ENCODE results near the gene SNX13. TPM values are rescaled to one million over a fixed set of nuclear protein-coding genes. Genes with fewer than 3 reads are reported as not detected.

SNX13 gene
- total and polyA plus RNA-seq, 2 of the 4 experiments (the other 2 are of a cell fraction), result 9.0 to 24.9 TPM

GRCh38 chr7:17848516-17848915 is 91.8 kb downstream of the SNX13 start (continued):
- TF ChIP-seq USF2 (IDR thresholded peaks at IDR 0.05; ENCODE audit: low read depth, low read length), result no peak

DNA sequence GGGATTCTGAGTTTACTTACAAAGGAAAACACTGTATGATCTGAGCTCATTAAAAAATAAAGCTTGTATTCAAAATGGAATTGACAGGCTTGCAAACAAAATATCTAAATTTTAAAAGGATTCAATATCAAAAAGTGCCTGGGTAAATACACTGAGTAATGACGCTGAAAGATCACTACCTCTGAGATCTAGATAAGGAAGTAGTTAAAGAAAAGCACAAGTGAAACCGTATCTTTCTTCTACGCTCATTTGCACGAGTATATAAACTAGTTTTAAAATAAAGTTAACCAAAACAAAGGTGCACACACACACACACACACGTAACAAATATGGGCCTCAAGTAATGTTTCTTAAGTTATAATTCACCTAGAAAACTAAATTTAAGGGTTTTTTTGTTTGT is 93.4 kb downstream of the SNX13 start:
- ChIA-PET CTCF (interaction anchor here (0.6 kb wide), 1 partner anchor 869 kb away, joined by 7 read pairs; no protein-coding TSS in a partner anchor), POLR2A (ENCODE audit: unreplicated experiment) (no interaction called here)
- in situ Hi-C loops (cut with MboI; ENCODE audit: low sequenced_read_pairs), result no loop called here
- H3K18ac ChIP-seq (ENCODE audit: low read depth, low read length), result no peak overlapping the region
- peaks cover 6 to 20% of the 10 kb centered on the region in 2 experiments for H3K79me1 ChIP-seq (ENCODE audit: low read depth in 1 of 2, low read length in 2 of 2)
- H3K9me1 ChIP-seq (ENCODE audit: insufficient read depth, low read length), result no peaks in the 10 kb centered on the region; the same call in 1 of the 2 replicates
- H2BK5ac ChIP-seq (ENCODE audit: low read depth, low read length, poor library complexity, severe bottlenecking), result no peak overlapping the region
- no peaks in the 10 kb centered on the region for H3K27me3 ChIP-seq (ENCODE audit: control insufficient read depth, insufficient read depth, low read length)
- WGBS, 2 experiments (ENCODE audit: extremely low coverage in 2 of 2, insufficient read length in 1 of 2), result no CpG with 5 or more reads among the region's 5 CpGs
- no peak for TF ChIP-seq MXI1 (IDR thresholded peaks at IDR 0.05; ENCODE audit: borderline replicate concordance, low read depth, low read length)
- TF ChIP-seq BHLHE40 (IDR thresholded peaks at IDR 0.05; ENCODE audit: low read depth, low read length), result no peak
- TF ChIP-seq CEBPB (IDR thresholded peaks at IDR 0.05; ENCODE audit: low read depth, low read length), result no peak
- no peak for TF ChIP-seq POLR2A (IDR thresholded peaks at IDR 0.05; ENCODE audit: low read depth, low read length)
- TF ChIP-seq USF2 (IDR thresholded peaks at IDR 0.05; ENCODE audit: low read depth, low read length), result no peak
- TF ChIP-seq SMC3 (IDR thresholded peaks at IDR 0.05; ENCODE audit: low read depth, low read length), result no peak
- TF ChIP-seq RAD21 (IDR thresholded peaks at IDR 0.05; ENCODE audit: low read length), result no peak
- no peak for TF ChIP-seq FOS (IDR thresholded peaks at IDR 0.05; ENCODE audit: low read depth, low read length)
- peaks cover 6% of the 10 kb centered on the region; the same call in 1 of the 2 replicates for H3K36me3 ChIP-seq (ENCODE audit: control insufficient read depth, insufficient read depth, low read length)
- dilution Hi-C loops (cut with HindIII; ENCODE audit: low sequenced_read_pairs, unreplicated experiment), result no loop called here
- H3K4me3 ChIP-seq (ENCODE audit: insufficient read depth, low read depth, low read length), result no peak overlapping the region
- no peak overlapping the region for H2AFZ ChIP-seq (replicated peaks; ENCODE audit: low read length, poor library complexity)
- H3K4me2 ChIP-seq (ENCODE audit: low read depth, low read length), result no peak overlapping the region
- no TSS peak for BruUV-seq (replicated peaks)
- DNase-seq, result no peak
- no peak overlapping the region for H2BK20ac ChIP-seq (ENCODE audit: low read depth, low read length)
- no peak overlapping the region for H3K4ac ChIP-seq (ENCODE audit: low read depth, low read length)
- H2BK15ac ChIP-seq (ENCODE audit: low read depth, low read length), result no peak overlapping the region
- no peak overlapping the region for H2BK120ac ChIP-seq (ENCODE audit: low read depth, low read length)
- H4K20me1 ChIP-seq (ENCODE audit: insufficient read depth, low read length), result no peaks in the 10 kb centered on the region
- H3K56ac ChIP-seq (ENCODE audit: extremely low read depth, insufficient read depth, low read length), result no peak overlapping the region
- no peak overlapping the region for H4K91ac ChIP-seq (ENCODE audit: insufficient read depth, low read depth, low read length)
- H4K8ac ChIP-seq (ENCODE audit: low read depth in 2 of 2, low read length in 2 of 2), result no peak overlapping the region
- intact Hi-C loops (cut with micrococcal nuclease), result no loop called here
- H3K14ac ChIP-seq (replicated peaks; ENCODE audit: low read depth, low read length), result no peak overlapping the region
- no peak overlapping the region for H3K23ac ChIP-seq (ENCODE audit: low read depth, low read length)
- no peak overlapping the region for H2AK9ac ChIP-seq (replicated peaks; ENCODE audit: low read depth, low read length, poor library complexity)
- H2AK5ac ChIP-seq (ENCODE audit: low read depth, low read length), result no peak overlapping the region
- peaks cover 2% of the 10 kb centered on the region; the same call in 1 of the 2 replicates for H3K4me1 ChIP-seq (ENCODE audit: control insufficient read depth, insufficient read depth, low read length)
- no peak overlapping the region for H3K27ac ChIP-seq (ENCODE audit: insufficient read depth, low read length)
- H4K5ac ChIP-seq (ENCODE audit: low read depth, low read length), result no peak overlapping the region
- no peaks in the 10 kb centered on the region for H3K9me3 ChIP-seq (ENCODE audit: control insufficient read depth, insufficient read depth, low read length)
- no peak overlapping the region for H3K9ac ChIP-seq (ENCODE audit: low read depth, low read length)
- no peak for ATAC-seq (ENCODE audit: low read depth)
